Esophagus muscularis mucosa (tissue), 4 donors: ENCODE results near the gene GEMIN7. TPM values are rescaled to one million over a fixed set of nuclear protein-coding genes. Genes with fewer than 3 reads are reported as not detected.
A peak's percentile ranks its signal among the peaks of the same experiment; 100 is the strongest.

Source experiments
- DNase-seq: peaks from one replicate; pipeline ENCODE4 v3.0.0-alpha.2; 2017; ENCODE audit errors: extremely low spot score
- H3K27ac ChIP-seq, 4 donors: fragments of 200-600 bp; sonication (generic); replicated peaks in 1 of 4; 1 replicate in 3 of 4; 2 replicates in 1 of 4; pipeline ENCODE4 v1.5.1; 2016 to 2019; ENCODE audit warnings: mild to moderate bottlenecking in 1 of 4
- H3K27me3 ChIP-seq, 4 donors: fragments of 200-600 bp; sonication (generic); one replicate each; pipeline versions ENCODE4 v1.5.1 to v1.6.0; 2016 to 2019
- H3K36me3 ChIP-seq, 4 donors: fragments of 200-600 bp; sonication (generic); one replicate each; pipeline ENCODE4 v1.5.1; 2016 to 2019
- H3K4me1 ChIP-seq, 4 donors: fragments of 200-600 bp; sonication (generic); one replicate each; pipeline ENCODE4 v1.5.1; 2016 to 2019
- H3K4me3 ChIP-seq, 4 donors: fragments of 200-600 bp; sonication (generic); 1 replicate in 2 of 4; 2 replicates in 2 of 4; pipeline ENCODE4 v1.5.1; 2016 to 2019; ENCODE audit warnings: mild to moderate bottlenecking in 4 of 4, moderate library complexity in 1 of 4
- H3K9me3 ChIP-seq, 4 donors: fragments of 200-600 bp; sonication (generic); 1 replicate in 3 of 4; 2 replicates in 1 of 4; pipeline ENCODE4 v1.5.1; 2016 to 2019
- CTCF ChIP-seq, 3 experiments: fragments of 200-600 bp in 2 of 3; fragments of 450-650 bp in 1 of 3; sonication (generic) in 2 of 3; IDR thresholded peaks; one replicate each; pipeline ENCODE4 v1.5.1; 2017 to 2019; ENCODE audit warnings: antibody characterized with exemption in 3 of 3, mild to moderate bottlenecking in 2 of 3, moderate library complexity in 1 of 3
- EP300 ChIP-seq: sonication (generic); formaldehyde crosslinking; IDR thresholded peaks from one replicate; pipeline ENCODE4 v1.6.1; 2017; ENCODE audit warnings: antibody characterized with exemption
- POLR2A ChIP-seq: fragments of 450-650 bp; IDR thresholded peaks from one replicate; pipeline ENCODE4 v1.6.1; 2017; ENCODE audit warnings: antibody characterized with exemption, moderate library complexity, mild to moderate bottlenecking, low read depth
- POLR2AphosphoS5 ChIP-seq, 2 donors: sonication (generic); formaldehyde crosslinking; IDR thresholded peaks; one replicate each; pipeline ENCODE4 v1.6.1; 2017; ENCODE audit warnings: antibody characterized with exemption in 2 of 2
- WGBS: methylation state at CpG from one replicate; pipeline ENCODE4 v1.1.5; 2018; 5-methylcytosine and 5-hydroxymethylcytosine counted together
- intact Hi-C: fragments of 100-400 bp; cut with DNase I; formaldehyde crosslinking; loops from one replicate; pipeline ENCODE4 v1.15.1; 2023
- total RNA-seq, 4 donors: library from RNA; depleted of rRNA; stranded (reverse); fragments of >200 nt; gene quantifications; one replicate each; pipeline versions ENCODE4 v1.1.0 to v1.2.1, GENCODE V29; 2016

The GEMIN7 gene
- total RNA-seq, 4 donors from 2014 or later, result 12.3 to 19.1 (median 15.3) TPM

- H3K27me3 ChIP-seq, result no peaks in the 10 kb centered on the region
- H3K9me3 ChIP-seq, result peaks cover 0 to 4% (median 0%) of the 10 kb centered on the region in 4 donors
- peak overlapping the region in 1 of 4 donors; percentile 96 for H3K27ac ChIP-seq
- no peak overlapping the region for H3K4me3 ChIP-seq
- 91% methylated on average over 23 of the region's 37 CpGs for WGBS
- H3K36me3 ChIP-seq, result peaks cover 16 to 71% (median 54%) of the 10 kb centered on the region in 4 donors
- no peak for DNase-seq
- peaks cover 30 to 42% (median 39%) of the 10 kb centered on the region in 4 donors for H3K4me1 ChIP-seq
- TF ChIP-seq POLR2AphosphoS5 (IDR thresholded peaks at IDR 0.05), result no peak
- no peak for TF ChIP-seq POLR2A
- no peak for TF ChIP-seq CTCF (IDR thresholded peaks at IDR 0.05)
- no peak for TF ChIP-seq EP300
- intact Hi-C loops, result no loop called here
Measured at GRCh38 chr19:45037393-45038169, 41.5 kb upstream of the GEMIN7 start.

GRCh38 chr19:45038931-45039893 is 39.8 kb upstream of the GEMIN7 start, which contains the start of gene CLASRP:
Gene CLASRP (plus strand): TSS chr19:45039045. CDS start chr19:45040213, 1,168 bp downstream.
- 3% methylated on average over 51 of the region's 62 CpGs for WGBS
- Histone ChIP-seq H3K27ac (peak within 1 kb of the TSS; percentile 91 to 96 (median 93)), H3K4me1 (peaks cover 30 to 43% (median 41%) of the 10 kb centered on the region in 4 donors), H3K27me3 (no peaks in the 10 kb centered on the region), H3K36me3 (peaks cover 25 to 69% (median 60%) of the 10 kb centered on the region in 4 donors), H3K4me3 (peak within 1 kb of the TSS; percentile 78 to 86 (median 82)), H3K9me3 (peaks cover 0 to 4% (median 0%) of the 10 kb centered on the region in 4 donors)
- intact Hi-C loops, result no loop called here
- no peak for TF ChIP-seq CTCF (IDR thresholded peaks at IDR 0.05)
- peak; percentile 97 for TF ChIP-seq POLR2A
- TF ChIP-seq POLR2AphosphoS5 (IDR thresholded peaks at IDR 0.05), result peak; percentile 96 to 98
- TF ChIP-seq EP300, result no peak
- peak; percentile 97 for DNase-seq

GRCh38 chr19:45040059-45040771 is 38.8 kb upstream of the GEMIN7 start:
- Histone ChIP-seq H3K9me3 (peaks cover 0 to 4% (median 0%) of the 10 kb centered on the region in 4 donors), H3K27me3 (no peaks in the 10 kb centered on the region), H3K27ac (peak overlapping the region in 3 of 4 donors; percentile 91 to 96 (median 94)), H3K4me1 (peaks cover 33 to 53% (median 47%) of the 10 kb centered on the region in 4 donors), H3K36me3 (peaks cover 35 to 69% (median 61%) of the 10 kb centered on the region in 4 donors), H3K4me3 (peak overlapping the region; percentile 78 to 86 (median 82))
- WGBS, result 88% methylated on average over 19 of the region's 19 CpGs
- TF ChIP-seq POLR2A (no peak), EP300 (no peak), POLR2AphosphoS5 (IDR thresholded peaks at IDR 0.05) (no peak), CTCF (IDR thresholded peaks at IDR 0.05) (no peak)
- DNase-seq, result no peak
- intact Hi-C loops, result loop anchor here (5.0 kb wide), 1 partner anchor 33 kb away; no protein-coding TSS in a partner anchor

- H3K4me1 ChIP-seq, result peaks cover 41 to 62% (median 56%) of the 10 kb centered on the region in 4 donors
Measured at GRCh38 chr19:45041125-45041524, 37.9 kb upstream of the GEMIN7 start.

More at GRCh38 chr19:45041125-45041524, 37.9 kb upstream of the GEMIN7 start:
- Histone ChIP-seq H3K27ac (no peak overlapping the region), H3K4me3 (no peak overlapping the region), H3K9me3 (no peaks in the 10 kb centered on the region), H3K36me3 (peaks cover 44 to 69% (median 62%) of the 10 kb centered on the region in 4 donors), H3K27me3 (no peaks in the 10 kb centered on the region)
- intact Hi-C loops, result loop anchor here (5.0 kb wide), 1 partner anchor 34 kb away; no protein-coding TSS in a partner anchor
- TF ChIP-seq EP300, result no peak
- TF ChIP-seq POLR2A, result no peak
- TF ChIP-seq POLR2AphosphoS5 (IDR thresholded peaks at IDR 0.05), result no peak
- no peak for TF ChIP-seq CTCF (IDR thresholded peaks at IDR 0.05)
- WGBS, result 84% methylated on average over 6 of the region's 6 CpGs
- no peak for DNase-seq
